NCI-H69 (cell line): ENCODE measurements around the gene PROCR.
"Not testable (repeated sequence)": the region's sequence is repeated elsewhere in the genome, so short reads cannot be mapped to it uniquely, and the experiment has no call there.

Source experiments
- DNase-seq: peaks from one replicate; lab custom pipeline; 2025; lab: John Stamatoyannopoulos, UW

Gene PROCR

DNA sequence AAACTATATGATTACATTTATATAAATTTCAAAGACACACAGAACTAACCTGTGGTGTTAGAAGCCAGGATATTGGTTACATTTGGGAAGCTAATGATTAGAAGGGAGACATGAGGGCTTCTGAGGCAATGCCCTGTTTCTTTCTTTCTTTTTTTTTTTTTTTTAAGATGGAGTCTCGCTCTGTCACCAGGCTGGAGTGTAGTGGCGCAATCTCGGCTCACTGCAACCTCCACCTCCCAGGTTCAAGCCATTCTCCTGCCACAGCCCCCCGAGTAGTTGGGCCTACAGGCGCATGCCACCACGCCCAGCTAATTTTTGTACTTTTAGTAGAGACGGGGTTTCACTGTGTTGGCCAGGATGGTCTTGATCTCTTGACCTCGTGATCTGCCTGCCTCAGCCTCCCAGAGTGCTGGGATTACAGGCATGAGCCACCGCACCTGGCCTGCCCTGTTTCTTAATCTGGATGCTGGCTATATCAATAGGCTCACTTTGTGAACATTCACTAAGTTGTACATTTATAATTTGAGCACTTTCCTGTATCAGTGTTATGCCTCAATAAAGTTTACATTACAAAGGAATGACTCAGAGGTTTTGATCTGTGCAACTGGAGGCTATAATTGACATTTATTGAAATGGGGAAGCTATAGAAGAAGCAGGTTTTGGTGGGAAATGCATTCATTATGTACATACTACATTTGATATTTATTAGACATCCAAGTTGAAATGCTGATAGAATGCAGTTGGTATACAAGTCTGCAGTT, 21.3 kb downstream of the PROCR start:
- DNase-seq, result not testable (repeated sequence)

DNA sequence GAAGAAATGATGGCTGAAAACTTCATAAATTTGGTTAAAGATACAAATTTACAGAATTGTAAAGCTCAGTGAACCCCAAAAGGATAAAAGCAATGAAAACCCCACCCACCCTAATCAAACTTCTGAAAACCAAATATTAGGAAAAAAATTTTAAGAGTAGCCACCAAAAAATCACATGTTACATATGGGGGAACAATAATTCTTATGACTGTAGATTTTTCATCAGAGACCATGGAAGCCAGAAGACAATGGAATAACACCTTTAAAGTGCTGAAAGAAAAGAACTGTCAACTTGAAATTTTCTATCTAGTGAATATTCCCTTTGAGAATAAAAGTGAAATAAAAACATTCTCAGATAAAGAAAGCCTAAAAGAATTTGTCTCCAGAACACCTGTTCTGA, 24.4 kb downstream of the PROCR start:
- DNase-seq, result no peak

DNA sequence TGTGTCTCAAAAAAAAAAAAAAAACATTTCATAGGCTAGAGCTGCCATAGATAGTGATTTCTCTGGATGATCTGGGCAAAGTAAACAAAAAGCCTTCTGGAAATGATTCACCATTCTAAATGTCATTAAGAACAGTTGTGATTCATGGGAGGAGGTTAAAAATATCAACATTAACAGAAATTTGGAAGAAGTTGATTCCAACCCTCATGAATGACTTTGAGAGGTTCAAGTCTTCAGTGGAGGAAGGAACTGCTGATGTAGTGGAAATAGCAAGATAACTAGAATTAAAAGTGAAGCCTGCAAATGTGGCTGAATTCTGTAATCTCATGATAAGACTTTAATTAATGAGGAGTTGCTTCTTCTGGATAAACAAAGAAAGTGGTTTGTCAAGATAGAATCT, 27.9 kb downstream of the PROCR start:
- DNase-seq, result no peak

DNA sequence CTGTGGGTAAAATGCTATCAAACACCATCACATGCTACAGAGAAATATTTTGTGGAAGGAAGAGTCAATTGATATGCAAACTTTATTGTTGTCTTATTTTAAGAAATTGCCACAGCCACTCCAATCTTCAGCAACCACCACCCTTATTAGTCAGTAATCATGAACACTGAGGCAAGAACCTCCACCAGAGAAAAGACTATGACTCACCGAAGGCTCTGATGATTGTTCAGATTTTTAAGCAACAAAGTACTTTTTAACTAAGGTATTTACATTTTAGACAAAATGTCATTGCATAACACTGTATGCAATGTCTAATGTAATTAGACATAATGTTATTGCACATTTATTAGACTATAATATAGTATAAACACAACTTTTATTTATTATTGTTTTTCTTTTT, 28.4 kb downstream of the PROCR start:
- no peak for DNase-seq

DNA sequence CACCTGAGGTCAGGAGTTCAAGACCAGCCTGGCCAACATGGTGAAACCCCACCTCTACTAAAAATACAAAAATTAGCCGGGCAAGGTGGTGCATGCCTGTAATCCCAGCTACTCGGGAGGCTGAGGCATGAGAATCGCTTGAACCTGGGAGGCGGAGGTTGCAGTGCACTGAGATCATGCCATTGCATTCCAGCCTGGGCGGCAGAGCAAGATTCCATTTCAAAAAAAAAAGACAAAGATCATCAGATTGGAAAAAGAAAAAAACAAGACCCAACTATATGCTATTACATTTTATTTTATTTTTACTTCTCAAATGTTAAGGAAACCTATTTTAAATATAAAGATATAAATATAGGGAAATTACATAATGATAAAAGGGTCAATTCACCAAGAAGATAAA, 29.6 kb downstream of the PROCR start:
- not testable (repeated sequence) for DNase-seq

DNA sequence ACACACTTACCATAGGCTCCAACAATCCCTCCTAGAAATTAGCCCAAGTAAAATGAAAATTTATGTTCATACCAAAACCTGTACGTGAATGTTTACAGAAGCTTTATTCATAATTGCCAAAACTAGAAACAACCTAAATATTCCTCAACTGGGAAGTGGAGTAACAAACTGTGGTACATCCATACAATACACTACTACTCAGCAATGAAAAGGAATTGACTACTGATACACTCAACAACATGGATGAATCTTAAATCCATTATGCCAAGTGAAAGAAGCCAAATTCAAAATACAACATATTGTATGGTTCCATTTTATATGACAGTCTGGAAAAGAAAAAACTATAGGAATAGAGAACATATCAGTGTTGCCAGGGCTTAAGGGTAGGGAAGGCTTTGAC, 34.9 kb downstream of the PROCR start:
- no peak for DNase-seq

DNA sequence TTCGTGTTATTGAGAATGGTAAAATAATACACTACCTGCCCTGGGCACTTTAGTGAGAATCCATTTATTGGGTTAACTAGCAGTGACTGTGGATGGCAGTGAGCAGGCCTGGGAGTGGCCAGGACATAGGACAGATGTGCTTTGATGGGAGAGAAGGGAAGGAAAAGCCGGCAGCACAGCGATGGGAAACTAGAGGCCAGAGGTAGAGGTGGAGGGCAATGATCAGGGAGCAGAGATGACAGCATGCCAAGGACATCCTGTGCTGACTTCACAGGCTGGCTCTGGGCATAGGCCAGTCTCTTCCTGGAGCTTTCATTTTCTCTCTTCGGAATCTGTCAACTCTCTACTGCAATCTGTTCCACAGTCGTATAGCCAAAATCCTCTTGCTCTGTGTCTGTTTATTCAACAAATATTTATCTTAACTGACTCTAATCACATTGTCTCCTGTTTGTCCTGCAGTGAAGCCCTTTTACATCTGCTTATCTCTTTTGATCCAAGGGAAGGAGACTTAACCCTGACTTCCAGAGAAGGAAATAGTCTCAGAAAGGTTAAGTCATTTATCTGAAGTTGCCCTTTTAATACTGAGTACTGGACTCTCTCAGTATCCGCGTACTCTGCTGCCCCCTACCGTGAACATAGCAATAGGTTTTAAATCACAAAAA, 36.2 kb downstream of the PROCR start:
- DNase-seq, result peak; percentile 85

DNA sequence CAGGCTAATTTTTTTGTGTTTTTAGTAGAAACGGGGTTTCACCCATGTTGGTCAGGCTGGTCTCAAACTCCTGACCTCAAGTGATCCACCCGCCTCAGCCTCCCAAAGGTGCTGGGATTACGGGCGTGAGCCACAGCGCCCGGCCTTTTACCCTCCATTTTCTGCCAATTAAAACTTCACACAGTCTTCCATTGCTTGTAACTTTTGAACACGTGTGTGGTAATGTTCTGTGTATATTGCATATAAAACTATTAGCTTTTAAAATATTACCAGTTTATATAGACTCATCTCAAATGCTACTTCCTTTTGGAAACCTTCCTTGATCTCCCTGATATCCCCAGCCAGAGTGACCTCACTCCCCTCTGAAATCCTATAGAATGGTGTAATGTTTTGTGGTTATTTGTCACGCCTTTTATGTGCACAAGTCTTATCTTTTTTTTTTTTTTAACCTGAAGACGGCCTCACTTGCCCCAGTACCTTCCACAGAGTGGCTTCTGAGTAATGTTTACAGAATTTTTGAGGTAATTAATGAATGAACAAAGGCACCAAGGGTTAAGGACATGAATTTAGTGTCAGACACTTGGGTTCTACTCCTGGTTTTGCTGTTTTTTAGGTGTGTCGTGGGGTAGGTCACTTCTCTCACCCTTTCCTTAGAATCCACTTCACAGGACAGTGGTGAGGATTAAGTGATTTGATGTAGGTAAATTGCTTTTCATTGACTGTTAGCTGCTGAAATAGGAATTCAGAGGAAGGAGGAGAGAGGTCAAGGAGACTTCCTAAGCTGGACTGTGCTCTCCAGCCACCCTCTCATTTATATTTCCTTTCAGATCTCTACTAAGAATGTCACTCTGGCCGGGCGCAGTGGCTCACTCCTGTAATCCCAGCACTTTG, 43.4 kb downstream of the PROCR start:
- no peak for DNase-seq

DNA sequence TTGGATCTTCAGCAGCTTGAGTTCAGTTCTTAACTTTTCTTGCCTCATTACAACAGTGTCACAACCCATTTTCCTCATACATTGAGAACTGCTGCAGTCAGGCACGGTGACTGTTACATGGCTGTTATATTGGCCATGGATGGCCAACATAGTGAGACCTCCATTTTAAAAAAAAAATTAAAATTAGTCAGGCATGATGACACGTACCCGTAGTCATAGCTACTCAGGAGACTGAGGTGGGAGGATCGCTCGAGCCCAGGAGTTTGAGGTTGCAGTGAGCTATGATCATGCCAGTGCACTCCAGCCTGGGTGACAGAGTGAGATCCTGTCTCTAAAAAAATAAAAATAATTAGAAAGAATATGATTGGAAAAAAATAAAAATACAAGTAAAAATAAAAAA, 44.7 kb downstream of the PROCR start:
- DNase-seq, result no peak

DNA sequence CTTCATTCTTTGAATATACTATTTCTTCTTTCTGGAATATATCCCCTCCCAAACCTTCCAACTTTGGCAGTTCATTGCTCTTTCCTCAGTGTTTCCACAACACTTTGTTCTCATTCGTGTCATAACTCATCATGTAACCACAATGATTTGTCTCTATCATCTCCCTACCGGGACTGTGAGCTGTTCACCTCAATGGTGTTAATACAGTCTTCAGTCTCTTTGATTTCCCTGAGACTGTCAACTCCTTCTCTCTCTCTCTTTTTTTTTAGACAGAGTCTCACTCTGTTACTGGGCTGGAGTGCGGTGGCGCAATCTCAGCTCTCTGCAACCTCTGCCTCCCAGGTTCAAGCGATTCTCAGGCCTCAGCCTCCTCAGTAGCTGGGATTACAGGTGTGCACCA, 52.1 kb downstream of the PROCR start:
- DNase-seq, result no peak

DNA sequence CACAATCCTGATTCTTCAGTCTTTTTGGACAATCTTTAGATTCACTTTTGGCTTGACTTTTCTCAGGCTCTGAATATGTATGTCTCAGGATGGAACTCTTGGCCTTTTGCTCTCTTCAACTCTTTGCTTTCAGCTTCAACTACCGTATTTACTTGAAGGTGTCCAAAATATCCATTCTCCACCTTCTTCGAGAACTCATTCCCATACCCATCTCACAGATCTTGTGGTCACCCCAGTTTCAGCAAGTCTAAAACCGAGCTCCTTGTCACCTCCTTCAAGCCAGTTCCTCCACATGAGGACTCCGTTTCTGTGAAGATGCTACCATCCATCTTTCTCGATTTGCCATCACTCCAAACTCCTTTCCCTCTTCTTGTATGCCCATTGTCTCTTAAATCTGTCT, 52.7 kb downstream of the PROCR start:
- no peak for DNase-seq

DNA sequence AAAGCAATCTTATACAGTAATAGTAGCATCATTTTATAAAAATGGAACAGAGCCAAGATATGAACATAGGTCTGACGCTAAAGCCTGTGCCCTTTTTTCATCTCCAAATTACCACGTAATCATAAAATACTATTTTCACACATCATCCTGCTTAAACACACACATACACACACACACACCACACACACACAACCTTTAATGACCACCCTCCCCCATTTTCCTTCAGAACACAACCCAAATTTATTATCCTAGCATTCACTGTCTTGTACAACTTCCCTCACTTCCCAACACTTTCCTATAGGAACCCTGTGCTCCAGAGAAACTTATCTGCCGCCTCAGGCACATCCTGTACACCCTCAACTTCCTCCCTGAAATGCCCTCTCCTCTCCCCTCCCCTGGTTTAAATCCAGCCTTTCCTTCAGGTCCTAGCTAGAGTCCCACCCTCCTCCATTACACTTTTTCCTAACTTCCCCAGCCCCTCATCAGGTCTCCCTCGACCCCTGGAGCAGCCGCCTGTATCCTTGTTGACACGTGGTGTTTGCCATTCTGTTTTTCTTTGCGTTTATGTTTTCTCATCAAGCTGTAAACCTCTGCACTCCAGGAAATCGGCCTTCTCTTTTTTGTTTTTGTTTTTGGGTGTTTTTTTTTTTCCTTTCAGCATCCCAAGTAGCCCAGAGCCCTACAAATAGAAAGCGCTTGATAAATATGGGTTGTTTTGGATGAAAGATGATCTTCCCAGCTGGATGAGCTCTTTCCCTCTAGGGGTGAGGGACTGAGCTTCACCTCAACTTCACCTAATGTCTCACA, 53.6 kb downstream of the PROCR start:
- DNase-seq, result peak; percentile 42

DNA sequence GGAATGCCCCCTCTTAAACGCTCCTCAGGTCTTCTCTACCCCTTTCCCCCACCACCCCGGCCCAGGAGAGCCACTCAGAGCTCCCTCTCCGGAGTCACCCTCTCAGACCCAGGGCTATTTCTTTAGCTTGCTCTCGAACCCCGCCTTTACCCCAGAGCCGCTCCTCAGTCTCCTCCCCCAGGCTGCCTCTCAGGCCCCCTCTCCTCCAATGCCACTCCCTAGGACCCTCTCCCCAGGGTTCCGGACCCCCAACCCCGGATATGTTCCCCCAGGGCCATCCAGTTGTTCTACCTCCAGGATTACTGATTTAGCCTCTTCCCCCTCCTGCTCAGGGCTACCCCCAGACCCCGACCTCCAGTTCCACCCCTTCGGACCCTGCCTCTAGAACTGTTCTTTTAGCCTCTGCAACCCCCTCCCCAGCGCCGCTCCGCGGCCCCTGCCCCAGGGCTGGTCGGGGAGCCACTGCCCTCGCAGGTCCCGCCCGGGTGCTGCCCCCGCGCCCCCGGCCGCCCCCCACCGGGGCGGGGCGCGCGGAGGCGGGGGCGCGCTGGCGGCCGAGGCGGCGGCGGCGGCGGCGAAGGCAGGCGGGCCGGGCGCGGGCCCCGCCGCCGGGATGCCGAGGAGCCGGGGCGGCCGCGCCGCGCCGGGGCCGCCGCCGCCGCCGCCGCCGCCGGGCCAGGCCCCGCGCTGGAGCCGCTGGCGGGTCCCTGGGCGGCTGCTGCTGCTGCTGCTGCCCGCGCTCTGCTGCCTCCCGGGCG, 54.4 kb downstream of the PROCR start, which contains the start of gene MMP24:
Gene MMP24 (plus strand): TSS at position 565 of the 758 bp plus-strand sequence. CDS start 49 bp downstream, at position 614.
- peak; percentile 53 for DNase-seq
